Activated CD8-positive, alpha-beta memory T cell treated with anti-CD3 and anti-CD28 coated beads for 4 hours (primary cell): ENCODE measurements around the gene CCNA2.

Experiments
- DNase-seq, 2 donors: peaks; one replicate each; pipeline ENCODE4 v3.0.0-alpha.2; 2020; ENCODE audit warnings: low read depth in 2 of 2

Gene CCNA2

DNA sequence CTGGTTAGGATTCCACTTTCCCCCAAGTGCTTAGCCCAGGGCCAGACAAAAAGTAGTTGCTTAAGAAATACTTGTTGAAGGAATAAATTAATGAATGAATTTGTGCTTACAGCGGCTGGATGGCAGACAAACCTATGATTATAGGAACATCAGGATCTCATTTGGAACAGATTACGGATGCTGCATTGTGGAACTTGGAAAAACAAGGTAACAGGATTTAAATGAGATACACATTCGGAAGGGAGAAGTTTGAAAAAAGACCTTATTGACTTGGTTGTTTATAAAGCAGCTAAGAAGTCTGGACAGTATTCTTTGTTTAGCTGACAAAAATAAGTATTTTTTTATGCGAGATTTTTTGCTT lies 22.0 kb downstream of the CCNA2 start:
- DNase-seq: no peak

DNA sequence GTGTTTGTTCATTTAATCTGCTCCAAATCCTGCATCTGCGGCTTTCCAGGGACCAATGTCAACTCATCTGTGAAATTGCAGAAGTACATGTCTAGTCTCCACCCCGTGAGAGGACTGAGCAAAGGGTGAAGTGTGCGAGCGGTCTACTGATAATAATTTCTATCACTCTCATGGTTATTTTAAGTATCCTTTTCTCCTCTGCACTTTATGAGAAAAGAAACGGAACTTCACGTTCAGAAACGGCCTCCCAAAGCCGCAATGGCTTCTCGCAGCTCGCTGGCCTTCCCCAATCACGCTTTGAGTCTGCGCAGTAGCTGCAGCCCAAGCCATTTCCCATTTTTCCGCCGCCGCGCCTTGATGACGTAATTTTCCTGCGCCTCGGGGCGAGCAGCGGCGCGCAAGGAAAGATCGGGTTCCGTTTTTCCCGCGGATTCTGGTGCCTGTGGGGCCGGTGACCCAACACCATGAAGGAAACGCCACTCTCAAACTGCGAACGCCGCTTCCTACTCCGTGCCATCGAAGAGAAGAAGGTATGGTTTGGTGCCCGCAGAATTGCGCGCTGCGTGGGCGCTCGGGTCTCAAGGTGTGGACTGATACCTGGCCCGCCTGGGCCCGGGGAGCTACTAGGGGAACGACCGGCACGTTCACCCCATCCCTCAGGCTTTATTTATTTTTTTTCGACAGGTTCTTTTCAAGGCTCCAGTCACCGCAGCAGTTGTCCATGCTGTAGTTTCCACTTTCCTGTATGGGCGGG lies 22.5 kb downstream of the CCNA2 start, which contains the start of gene EXOSC9:
EXOSC9 (plus strand) TSS at position 363 of the 754 bp plus-strand sequence; CDS start at position 465, 102 bp downstream.
- DNase-seq: peak; percentile 89 to 90

DNA sequence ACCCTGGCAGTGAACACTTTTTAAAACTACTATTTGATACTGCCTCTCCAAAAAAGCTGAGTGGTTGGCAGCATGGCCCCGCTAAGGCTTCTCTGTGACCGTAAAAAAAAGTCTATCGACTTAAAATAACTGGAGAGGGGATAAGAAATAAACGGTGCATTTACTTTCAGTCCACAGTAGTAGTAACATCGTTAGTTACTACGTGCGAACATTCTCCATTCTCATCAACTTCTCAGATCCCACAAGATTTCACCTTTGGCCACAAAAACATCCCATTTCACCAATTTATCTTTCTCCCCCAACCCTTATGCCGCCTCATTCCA lies 23.1 kb downstream of the CCNA2 start:
- DNase-seq: no peak

DNA sequence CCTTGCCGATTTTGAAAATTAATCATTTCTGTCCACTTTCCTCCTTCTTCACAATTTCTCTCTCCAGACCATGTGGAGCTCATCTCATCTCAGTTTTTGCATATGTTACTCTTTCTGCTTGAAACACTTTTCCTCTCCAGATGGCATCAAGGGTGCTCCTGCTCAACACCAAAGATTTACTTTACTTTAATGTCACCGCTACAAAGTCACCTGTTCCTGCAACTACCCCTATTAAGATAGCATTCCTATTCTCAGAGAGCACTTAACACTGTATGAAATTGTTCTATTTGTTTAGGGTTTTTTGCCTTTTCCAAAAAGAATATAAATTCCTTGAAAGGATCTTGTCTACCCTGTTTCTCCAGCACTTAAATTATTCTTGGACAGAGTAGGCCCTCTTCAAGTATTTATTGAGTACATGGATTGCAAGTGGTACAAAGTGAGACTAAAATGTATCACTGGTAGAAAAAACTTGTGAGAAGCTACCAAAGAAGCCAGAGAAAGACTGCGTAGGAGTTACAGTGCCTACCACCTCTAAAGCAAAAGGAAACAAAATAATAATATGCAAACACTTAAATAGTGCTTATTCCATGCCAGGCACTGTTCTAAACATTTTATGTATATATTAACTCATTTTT lies 23.7 kb downstream of the CCNA2 start:
- DNase-seq: no peak

DNA sequence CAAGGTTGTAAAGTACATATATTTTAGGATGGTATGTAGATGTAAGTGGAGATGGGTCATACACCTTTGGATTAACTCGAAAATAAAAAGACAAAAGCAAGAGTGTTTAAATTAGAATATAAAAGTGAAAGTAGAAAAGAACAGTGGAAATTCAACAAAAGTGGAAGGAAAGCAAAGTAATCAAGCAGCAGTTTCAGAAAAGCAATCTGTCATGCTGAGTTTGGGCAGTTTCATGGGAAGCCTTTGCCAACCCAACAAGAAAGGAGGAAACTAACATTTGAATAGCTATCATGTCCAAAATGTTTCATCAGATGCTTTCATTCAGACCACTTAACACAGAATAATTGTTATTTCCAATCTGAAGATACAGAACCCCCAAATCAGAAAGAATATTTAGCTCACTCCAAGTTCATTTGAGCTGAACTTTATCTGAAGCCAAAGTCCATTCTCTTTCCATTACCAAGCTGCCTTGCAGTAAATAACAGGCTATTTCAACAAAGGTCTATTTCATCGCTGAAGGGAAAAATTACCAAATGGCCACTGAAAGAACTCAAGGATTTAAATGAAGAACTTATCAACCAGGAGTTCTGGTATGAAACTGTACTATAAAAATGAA lies 24.4 kb downstream of the CCNA2 start:
- no peak for DNase-seq

DNA sequence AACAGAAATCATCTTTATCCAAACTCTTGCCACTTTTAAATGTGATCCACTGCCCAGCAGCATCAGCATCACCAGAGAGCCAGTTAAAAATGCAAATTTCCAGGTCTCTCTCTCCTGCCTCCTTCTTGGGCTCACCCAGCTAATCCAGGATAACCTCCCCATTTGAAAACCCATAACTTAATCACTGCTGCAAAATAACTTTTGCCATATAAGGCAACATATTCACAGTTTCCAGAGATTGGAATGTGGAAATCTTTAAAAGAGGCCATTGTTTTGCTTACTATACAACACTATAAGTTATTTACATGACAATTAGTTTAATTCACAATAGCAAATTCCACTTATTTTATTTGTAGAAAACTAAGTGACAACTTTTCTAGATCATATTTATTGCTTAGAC lies 27.4 kb downstream of the CCNA2 start:
- DNase-seq: no peak

DNA sequence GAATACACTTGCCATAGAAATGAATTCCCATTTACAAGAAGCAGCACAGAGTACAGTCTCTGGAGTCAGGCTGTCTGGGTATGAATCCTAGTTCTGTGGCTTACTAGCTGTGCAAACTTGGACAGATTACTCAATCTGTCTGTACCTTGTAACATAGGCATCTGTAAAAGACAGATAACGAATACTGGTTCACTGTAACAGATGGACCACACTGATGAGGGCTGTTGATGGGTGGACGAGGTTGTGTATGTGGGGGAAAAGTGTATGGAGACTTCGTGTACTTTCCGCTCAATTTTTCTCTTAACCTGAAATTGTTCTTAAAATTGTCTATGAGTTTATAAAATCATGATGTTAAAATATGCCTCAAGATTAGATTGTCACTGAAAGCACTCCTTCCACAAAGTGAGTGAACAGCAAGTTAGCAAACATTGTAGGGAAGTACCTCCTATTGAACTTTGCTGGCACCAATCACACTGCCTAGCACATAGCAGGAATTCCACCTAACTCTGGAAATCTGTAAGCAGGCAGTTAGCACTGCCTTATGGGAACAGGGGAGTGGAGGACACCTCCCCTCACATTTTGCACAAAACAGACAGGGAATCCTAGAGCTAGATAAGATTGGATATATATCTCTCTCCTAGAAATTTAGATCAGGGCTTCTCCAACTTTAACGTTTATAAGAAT lies 29.0 kb downstream of the CCNA2 start:
- DNase-seq: no peak

DNA sequence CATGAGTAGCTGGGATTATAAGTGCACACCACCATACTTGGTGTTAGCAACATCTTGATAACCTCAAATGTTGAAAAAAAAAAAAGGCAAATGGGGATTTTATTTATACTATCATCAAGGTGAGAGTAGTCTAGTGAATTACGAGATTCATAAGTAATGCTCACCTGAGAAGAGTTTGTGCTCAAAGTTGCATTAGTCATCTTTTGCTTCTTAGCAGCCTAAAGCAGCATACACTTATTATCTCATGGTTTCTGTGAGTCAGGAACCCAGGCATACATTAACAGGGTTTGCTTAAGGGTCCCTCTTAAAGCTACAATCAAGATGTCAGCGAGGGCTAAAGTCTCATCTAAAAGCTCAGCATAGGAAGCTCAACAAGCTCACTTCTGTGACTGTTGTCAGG lies 30.7 kb downstream of the CCNA2 start:
- DNase-seq: no peak

DNA sequence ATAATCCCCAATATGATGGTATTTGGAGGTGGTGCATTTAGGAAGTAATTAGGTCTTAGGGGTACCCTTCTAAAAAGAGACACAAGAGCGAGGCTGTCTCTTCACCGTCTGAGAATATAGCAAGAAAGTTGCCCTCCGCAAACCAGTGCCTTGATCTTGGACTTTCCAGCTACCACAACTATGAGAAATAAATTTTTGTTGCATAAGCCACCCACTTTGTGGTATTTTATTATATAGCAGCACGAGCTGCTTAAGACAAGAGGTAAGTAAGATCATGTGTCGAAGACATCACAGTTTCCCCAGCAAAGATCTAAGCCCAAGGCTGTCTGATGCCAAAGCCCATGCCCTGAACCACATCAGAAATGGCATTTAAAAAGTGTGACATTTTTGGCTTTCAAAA lies 32.2 kb downstream of the CCNA2 start:
- no peak for DNase-seq

DNA sequence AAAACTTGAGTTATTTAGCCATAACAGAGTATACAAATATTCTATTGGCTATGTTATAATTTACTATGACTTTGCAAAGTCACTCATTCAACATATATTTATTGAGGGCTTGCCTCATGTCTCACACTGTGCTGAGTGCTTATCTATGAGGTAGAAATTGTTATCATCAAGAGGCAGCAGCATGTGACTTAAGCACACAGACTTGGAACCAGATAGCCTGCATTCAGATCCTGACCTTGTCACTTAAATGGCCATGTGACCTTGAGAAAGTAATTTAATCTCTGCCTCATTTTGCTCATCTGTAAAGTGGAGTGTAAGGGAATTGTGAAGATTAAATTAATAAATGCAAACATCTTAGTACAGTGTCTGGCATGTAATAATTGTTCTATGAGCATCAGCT lies 32.7 kb downstream of the CCNA2 start:
- no peak for DNase-seq

DNA sequence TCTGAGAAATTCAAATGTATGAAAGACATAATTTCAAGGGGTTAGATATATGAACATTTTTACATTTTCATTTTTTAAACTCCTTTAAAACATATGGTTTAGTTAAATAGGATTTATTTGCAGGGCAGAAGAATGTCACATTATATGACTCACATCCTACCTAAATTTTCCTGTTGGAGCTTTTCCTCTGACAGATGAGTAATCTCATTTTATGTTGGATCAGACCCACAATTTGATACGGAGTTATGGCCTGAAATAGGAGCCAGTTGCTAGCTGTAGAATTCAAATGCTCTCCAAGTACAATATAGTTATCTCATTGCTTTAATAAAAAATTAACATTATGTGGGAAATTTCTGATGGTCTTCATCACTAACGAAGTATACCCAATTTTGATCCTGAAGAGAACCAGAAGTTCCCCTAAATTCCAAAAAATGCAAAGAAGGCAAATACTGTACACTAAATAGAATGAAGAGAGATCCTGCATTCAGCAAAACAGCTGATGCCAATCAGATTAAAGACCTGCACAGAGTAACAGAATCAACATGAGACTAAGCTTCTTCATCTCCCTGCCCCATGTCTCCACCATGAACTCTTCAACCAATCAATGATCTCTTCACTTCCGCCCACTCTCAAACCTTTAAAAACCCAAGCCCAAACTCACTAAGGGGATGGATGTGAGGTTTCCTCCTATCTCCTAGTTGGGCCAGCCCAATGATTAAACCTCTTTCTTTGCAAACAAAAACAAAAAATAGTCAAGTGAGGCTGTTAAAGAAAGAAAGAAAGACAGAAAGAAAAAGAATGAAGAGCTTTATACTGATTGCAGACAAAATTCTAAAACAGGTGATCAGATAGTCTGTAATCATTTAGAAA lies 33.5 kb downstream of the CCNA2 start:
- no peak for DNase-seq

DNA sequence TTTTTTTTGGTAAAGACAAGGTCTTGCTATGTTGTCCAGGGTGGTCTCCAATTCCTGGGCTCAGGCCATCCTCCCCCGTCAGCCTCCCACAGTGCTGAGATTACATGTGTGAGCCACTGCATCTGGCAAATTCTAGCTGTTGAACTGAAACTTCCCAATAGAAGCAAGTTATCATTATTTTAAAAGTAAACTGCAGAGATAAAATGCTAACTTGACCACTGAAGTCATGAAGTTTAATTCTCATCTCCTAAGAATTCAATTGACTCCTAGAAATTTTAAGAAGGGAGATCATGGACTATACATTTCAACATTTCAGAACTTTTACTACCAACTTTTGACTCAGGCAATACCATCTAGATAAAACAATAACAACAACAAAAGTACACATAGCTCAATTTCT lies 34.2 kb downstream of the CCNA2 start:
- no peak for DNase-seq

DNA sequence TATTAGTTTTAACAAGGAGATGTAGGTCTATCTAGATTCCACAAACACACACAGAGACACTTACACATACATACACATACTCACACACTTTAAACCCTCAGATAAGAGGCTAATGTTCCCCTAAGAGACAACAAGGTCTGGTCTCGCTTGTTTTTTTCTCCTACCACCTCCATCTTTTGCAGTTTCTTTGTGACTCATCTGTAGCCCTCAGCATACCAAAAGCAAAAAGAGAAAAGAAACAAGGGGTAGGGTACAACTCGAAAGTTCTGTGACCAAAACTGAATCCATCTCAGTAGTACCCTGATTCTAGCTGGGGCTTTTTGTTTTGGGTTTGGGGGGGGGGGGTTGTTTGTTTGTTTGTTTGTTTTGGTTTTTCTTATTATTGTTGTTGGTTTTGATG lies 34.8 kb downstream of the CCNA2 start:
- no peak for DNase-seq

DNA sequence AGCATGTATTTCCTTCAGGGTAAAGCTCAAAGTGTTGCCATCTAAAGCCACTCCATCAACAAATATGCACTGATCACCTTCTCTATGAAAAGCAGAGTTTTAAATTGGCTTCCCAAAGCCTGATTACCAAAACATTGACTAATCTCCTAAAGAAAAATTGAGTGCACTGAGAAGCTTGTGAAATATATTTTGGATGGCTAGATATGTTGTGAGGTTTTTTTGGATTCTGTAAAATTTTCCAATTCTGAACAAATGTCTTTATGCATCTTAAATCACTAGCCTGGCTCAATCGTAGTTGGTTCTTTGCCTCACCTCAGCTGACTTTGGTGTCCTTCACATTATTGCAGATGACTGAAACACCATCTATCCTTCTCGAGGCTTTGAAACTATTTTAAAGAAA lies 37.5 kb downstream of the CCNA2 start:
- DNase-seq: no peak

DNA sequence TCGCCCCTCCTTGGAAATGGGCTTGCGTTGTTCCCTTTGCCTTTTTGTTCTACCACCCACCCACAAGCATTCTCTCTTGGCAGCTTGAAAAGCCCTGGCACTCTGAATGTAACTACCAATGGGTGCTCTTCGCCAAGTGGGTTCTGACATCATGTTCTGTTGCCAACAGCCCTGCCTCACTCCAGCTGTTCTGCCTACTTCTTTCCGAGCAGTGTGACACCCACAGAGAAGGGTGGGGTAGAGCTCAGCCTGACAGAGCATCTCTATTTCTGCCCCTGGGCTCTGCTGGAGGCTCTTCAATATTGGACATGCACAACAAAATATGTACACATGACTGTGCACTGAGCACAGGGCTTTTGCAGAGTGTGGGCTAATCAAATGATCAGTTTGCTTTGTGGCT lies 38.2 kb downstream of the CCNA2 start:
- no peak for DNase-seq

DNA sequence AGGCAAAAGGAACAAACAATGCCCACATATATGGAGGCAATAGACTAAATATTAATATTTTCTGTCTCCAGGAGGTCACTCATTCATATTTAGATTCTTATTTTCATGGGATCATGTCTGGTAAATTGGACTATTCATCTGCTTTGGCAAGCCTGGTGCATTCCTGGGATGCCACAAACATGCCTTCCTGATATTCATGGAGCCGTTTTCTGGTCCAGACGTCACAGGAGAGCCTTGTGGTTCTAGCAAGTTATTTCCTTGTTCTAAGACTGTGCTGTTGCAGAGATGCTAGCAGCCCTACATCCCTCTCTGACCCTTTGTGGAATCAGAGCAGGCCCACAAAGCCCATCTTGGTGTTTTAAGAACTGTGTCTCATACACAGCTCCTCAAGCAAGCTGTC lies 38.7 kb downstream of the CCNA2 start:
- DNase-seq: no peak

DNA sequence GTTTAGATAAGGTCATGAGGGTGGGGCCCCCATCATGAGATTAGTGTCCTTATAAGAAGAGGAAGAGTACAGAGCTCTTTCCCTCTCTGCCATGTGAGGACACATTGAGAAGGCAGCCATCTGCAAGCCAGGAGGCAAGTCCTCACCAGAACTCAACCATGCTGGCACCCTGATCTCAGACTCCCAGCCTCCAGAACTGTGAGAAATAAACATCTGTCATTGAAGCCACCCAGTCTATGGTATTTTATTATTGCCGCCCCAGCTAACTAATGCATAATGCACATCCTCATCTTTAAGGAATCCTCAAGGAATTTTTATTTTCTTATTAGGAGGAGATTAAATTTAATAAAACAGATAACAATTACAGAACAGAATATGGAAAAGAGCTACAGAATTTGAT lies 39.3 kb downstream of the CCNA2 start:
- DNase-seq: no peak

DNA sequence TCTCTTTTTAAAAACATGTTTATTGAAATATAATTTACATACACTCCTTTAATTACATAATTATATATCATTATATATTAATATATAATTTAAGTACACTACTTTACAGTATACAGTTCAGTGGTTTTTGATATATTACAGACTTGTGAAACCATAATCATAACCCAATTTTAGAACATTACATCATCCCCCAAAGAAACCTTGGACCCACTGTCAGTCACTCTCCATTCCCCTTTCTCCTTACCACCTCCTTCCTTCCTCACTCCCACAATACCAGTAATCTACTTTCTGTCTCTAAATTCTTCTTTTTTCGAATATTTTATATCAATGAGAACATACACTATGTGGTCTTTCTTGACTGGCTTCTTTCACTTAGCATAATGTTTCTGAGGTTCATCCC lies 40.5 kb downstream of the CCNA2 start:
- no peak for DNase-seq

DNA sequence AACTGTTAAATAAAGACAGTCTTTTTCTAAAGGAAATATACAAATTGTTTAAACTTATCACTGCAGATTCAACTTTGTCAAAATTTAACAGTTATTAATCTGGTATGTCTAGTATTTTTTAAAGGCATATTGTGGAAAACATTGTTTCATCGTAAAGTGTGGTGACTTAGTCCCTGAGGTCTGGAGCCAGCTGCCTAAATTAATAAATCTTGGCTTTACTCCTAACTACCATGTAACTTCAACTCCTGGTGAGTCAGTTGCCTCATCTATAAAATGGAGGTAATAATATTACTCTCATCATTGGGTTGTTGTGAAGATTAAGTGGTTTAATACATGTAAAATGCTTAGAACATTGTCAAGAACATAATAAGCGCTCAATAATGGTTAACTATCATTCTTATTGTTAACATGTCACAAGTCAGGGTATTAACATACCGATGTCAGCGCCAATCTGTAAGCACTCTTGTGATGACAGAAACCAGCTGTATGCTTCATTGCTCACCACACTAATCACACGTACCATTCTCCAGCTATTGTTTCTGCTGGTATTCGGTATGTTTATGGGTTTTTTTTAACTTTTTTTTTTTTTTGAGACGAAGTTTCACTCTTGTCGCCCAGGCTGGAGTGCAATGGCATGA lies 44.6 kb downstream of the CCNA2 start:
- DNase-seq: no peak

DNA sequence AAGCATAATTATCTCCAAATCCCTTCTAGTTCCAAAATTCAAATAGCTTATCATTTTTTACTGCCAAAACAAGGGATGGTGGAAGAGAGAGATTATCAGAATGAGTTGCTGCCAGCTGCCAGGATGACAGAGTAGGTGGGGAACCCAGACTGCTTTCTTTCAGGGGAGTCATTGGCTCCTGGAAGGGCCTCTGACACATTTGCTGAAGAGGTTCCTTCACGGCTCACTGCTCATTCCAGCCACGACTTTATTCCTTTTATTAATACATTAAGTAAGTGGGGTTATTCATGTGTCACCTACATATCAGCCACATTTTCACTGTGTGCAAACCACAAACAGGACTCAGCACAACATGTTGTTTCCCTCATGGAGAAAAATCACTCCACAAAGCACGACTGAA lies 46.1 kb downstream of the CCNA2 start:
- no peak for DNase-seq

DNA sequence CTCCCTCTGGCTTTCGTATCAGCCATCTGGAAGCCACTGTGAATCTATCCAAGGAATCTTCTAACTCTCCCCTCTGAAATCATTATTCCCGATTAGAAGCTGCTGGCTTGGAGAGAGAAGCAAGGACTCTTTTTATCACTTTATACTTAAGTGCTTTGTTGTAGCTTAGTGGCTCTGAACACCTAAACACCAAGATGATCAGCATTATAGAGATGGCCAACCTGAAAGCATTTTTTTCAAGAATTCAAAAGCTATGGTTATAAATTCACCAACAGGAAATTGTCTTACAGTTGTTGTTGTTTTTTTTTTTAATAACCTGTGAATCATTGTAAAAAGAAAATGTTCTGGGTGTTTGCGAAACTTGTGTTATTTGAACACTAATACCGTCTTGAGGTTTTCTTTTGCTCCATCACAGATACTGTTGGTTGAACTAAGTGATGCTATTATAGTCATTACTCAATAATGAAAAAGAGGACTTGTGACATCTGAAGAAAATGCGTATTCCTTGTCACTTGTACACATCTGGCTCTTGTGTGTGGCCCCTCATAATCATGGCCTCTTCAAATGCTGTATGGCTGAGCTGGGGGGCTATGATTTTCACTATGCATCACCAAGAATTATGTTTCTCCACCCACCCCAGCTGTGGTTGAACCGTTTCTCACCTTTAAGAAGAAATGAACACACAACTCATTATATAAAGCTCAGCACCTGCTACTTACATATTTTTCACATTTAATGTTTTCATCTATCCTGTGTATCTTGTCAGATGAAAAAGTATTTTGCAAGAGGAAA lies 46.9 kb downstream of the CCNA2 start:
- DNase-seq: no peak
